BJ (cell line): ENCODE results near the gene RAP1GAP. TPM values are rescaled to one million over a fixed set of nuclear protein-coding genes. Genes with fewer than 3 reads are reported as not detected.

ENCODE experiments used
- CTCF ChIA-PET: fragments of 350-600 bp; formaldehyde crosslinking; extraction: SDS; loops from one replicate; lab custom pipeline; 2021; ENCODE audit warnings: antibody characterized with exemption, inconsistent platforms; lab: Yijun Ruan, JAX
- POLR2A ChIA-PET: fragments of 300-600 bp; sonication (Branson Sonifier 250); formaldehyde crosslinking; extraction: SDS; loops from one replicate; lab custom pipeline; 2021; ENCODE audit warnings: antibody characterized with exemption; lab: Charles Lee
- DNase-seq: peaks from one replicate; pipeline ENCODE4 v3.0.0-alpha.2; 2011; ENCODE audit warnings: low read depth
- H3K27me3 ChIP-seq: 2 replicates; pipeline ENCODE4 v1.6.0; 2011; ENCODE audit warnings: low read length; ENCODE audit not compliant: control insufficient read depth, insufficient read depth
- H3K36me3 ChIP-seq: 2 replicates; pipeline ENCODE4 v1.5.1; 2011; ENCODE audit warnings: low read length; ENCODE audit not compliant: control insufficient read depth, insufficient read depth
- H3K4me3 ChIP-seq: 2 replicates; pipeline ENCODE4 v1.5.1; 2011; ENCODE audit warnings: low read depth, mild to moderate bottlenecking, control low read depth, low read length
- polyA plus RNA-seq: library from polyadenylated mRNA; depleted of rRNA; stranded (reverse); fragments of >200 nt; gene quantifications from 2 replicates; pipeline ENCODE4 v1.2.3, GENCODE V29; 2011
- TF ChIP-seq, protein P1 (sequence below): IDR thresholded peaks from 2 replicates; pipeline ENCODE4 v1.5.1; 2011; ENCODE audit warnings: low read depth, mild to moderate bottlenecking, control low read depth, inconsistent platforms, low read length, moderate library complexity; ENCODE audit not compliant: insufficient read depth

RAP1GAP gene
- polyA plus RNA-seq, 1 experiment, result 0.16 TPM

DNA sequence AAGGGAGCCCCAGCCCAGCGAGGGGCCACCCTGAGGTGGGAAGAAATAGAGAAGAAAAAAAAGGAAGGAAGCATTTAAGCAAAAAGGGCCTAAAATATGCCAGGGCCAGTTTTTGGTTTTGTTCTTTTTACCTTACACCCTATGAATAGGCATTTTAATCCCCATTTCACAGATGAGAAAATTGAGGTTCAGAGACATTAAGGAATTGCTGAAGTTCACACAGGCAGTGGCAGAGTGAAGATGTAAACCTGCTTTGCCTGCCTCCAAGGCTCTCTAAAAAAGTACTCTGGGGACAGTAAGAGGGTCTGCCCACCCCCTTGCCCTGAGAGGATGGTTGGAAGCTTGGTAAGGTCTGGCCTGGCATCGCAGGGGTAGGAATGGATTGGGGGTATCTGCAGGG, 19.8 kb downstream of the RAP1GAP start:
- no peak for DNase-seq
- Histone ChIP-seq H3K36me3 (no peaks in the 10 kb centered on the region), H3K4me3 (no peak overlapping the region), H3K27me3 (peaks cover 20% of the 10 kb centered on the region)
- POLR2A ChIA-PET, result no interaction called here
- CTCF ChIA-PET, result interaction anchor here (1.4 kb wide), 1 partner anchor 11 kb away, joined by 3 read pairs; no protein-coding TSS in a partner anchor
- TF ChIP-seq, protein P1, sequence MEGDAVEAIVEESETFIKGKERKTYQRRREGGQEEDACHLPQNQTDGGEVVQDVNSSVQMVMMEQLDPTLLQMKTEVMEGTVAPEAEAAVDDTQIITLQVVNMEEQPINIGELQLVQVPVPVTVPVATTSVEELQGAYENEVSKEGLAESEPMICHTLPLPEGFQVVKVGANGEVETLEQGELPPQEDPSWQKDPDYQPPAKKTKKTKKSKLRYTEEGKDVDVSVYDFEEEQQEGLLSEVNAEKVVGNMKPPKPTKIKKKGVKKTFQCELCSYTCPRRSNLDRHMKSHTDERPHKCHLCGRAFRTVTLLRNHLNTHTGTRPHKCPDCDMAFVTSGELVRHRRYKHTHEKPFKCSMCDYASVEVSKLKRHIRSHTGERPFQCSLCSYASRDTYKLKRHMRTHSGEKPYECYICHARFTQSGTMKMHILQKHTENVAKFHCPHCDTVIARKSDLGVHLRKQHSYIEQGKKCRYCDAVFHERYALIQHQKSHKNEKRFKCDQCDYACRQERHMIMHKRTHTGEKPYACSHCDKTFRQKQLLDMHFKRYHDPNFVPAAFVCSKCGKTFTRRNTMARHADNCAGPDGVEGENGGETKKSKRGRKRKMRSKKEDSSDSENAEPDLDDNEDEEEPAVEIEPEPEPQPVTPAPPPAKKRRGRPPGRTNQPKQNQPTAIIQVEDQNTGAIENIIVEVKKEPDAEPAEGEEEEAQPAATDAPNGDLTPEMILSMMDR, result no peak

DNA sequence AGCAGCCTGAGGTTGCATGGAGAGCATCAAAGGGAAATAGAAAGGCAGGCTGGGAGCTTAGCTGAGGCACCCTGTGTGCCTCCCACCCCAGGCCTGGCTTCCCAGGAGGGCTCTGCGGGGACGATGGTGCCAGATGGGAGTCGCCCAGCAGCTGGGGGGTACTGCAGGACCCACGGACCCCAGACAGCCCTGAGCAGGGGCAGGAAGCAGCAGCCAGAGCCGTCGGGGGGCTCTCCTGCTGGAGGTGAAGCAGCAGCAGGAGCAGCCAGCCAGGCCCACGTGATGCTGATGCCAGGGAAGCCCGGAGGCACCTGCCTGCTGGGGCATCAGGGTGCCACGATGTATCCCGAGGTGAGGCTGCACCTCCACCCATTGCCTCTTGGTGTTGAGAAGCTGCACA, 20.4 kb downstream of the RAP1GAP start:
- Histone ChIP-seq H3K4me3 (no peak overlapping the region), H3K27me3 (peaks cover 20% of the 10 kb centered on the region), H3K36me3 (no peaks in the 10 kb centered on the region)
- POLR2A ChIA-PET, result no interaction called here
- TF ChIP-seq, protein P1, result no peak
- no peak for DNase-seq
- CTCF ChIA-PET, result interaction anchor here (1.4 kb wide), 1 partner anchor 12 kb away, joined by 3 read pairs; no protein-coding TSS in a partner anchor

DNA sequence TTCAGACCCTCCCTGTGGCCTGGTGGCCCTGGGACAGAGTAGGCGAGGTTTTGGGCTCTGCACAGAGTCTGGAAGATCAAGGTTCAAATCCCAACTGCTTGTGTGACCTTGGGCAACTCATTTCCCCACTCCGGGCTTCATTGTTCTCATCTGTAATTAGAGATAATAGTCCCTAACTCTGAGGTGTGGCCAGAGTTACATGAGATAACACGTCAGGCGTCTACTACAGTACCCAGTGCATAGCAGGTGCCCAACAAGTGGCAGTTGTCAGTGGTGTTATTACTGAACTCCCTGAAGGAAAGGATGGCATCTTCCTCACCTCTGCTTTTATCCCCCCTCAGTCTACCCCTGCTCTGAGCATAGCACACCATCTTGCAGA, 20.8 kb downstream of the RAP1GAP start:
- TF ChIP-seq, protein P1, result no peak
- POLR2A ChIA-PET, result no interaction called here
- no peak overlapping the region for H3K4me3 ChIP-seq
- no peaks in the 10 kb centered on the region for H3K36me3 ChIP-seq
- DNase-seq, result no peak
- peaks cover 20% of the 10 kb centered on the region for H3K27me3 ChIP-seq
- CTCF ChIA-PET, result interaction anchor here (1.4 to 2.3 kb wide), 2 partner anchors 11 to 12 kb away, joined by 3 to 17 read pairs; no protein-coding TSS in a partner anchor

DNA sequence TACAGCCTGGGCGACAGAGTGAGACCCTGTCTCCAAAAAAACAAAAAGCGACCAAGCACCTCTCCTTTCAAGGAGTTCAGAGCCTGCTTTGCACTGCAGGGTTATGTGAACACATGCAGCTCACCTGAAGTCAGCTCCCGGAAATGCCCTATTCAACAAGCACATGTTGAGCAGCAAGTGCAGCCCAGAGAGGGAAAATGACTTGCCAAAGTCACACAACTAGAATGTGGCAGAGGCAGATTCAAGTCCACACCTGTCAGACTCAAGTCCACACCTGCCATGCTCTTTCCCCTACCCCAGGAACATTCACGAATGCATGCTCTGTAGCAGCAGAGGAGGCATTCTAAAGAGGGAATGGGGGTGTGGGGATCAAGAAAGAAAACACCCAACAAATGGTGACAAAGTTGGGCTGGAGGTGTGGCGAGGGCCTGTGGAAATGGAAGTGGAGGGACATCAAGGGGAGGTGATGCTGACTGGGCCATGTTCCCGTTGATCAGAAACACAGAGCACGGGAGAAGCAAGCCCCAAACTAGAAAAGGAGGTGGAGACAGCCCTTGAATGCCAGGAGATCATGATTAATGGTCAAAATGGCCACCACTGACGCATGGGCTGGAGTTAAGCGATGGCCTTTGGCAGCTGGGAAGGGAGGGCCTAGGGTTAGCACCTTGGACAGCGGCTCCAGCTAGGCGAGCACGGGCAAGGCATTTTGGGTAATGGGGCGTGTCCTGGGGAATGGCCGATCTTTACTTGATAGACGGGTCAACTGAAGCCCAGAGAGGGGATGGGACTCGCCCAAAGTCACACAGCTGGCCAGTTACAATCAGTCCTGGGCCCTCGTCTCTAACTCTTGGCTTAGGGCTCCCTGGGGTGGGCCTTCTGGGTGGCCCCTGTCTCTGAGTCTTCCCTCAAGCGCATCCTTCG, 21.5 kb downstream of the RAP1GAP start:
- ChIA-PET CTCF (interaction anchor here (0.6 to 2.3 kb wide), 4 partner anchors 12 to 427 kb away, joined by 3 to 17 read pairs (median 4); no protein-coding TSS in a partner anchor), POLR2A (no interaction called here)
- TF ChIP-seq, protein P1, result no peak
- Histone ChIP-seq H3K36me3 (no peaks in the 10 kb centered on the region), H3K27me3 (peaks cover 17% of the 10 kb centered on the region), H3K4me3 (no peak overlapping the region)
- no peak for DNase-seq

DNA sequence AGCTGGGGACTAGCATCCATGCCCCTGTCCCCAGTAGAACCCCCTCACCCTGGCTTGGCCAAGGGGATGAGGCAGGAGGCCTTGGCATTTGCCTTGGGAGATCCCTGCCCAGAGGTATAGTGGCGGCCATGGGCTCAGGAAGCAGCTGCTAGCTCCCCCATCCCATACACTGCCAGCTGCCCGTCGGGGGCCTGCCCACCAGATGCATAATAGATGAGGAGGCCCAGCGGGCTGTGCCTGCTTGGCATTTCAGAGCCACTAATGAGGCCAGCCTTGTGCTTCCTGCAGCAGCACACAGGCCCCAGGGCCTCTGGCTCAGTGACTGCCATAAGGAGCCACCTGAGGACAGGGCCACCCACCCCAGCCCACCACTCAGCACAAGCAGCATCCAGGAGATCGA, 23.6 kb downstream of the RAP1GAP start:
- POLR2A ChIA-PET, result no interaction called here
- Histone ChIP-seq H3K4me3 (no peak overlapping the region), H3K36me3 (no peaks in the 10 kb centered on the region), H3K27me3 (peaks cover 14% of the 10 kb centered on the region)
- CTCF ChIA-PET, result interaction anchor here (0.6 to 1.7 kb wide), 3 partner anchors 13 to 341 kb away, joined by 3 to 12 read pairs (median 3); no protein-coding TSS in a partner anchor
- DNase-seq, result no peak
- TF ChIP-seq, protein P1, result no peak
